Duodenal mucosa (tissue), 2 donors: Measurements from ENCODE around the gene PLEKHA1.

Experiments used
- H3K27ac ChIP-seq: one replicate; pipeline ENCODE4 v1.7.0; 2013; ENCODE audit warnings: low read depth, low read length
- H3K27me3 ChIP-seq, 2 donors: one replicate each; pipeline ENCODE4 v1.7.0; 2013; ENCODE audit warnings: low read length in 2 of 2, control low read depth in 1 of 2; ENCODE audit not compliant: insufficient read depth in 2 of 2, control insufficient read depth in 1 of 2
- H3K36me3 ChIP-seq, 2 donors: one replicate each; pipeline ENCODE4 v1.7.0; 2013; ENCODE audit warnings: low read length in 2 of 2, control low read depth in 1 of 2; ENCODE audit not compliant: insufficient read depth in 2 of 2, control insufficient read depth in 1 of 2
- H3K4me1 ChIP-seq, 2 donors: one replicate each; pipeline ENCODE4 v1.7.0; 2013; ENCODE audit warnings: low read length in 2 of 2, control low read depth in 1 of 2; ENCODE audit not compliant: insufficient read depth in 2 of 2, control insufficient read depth in 1 of 2
- H3K4me3 ChIP-seq, 2 donors: one replicate each; pipeline ENCODE4 v1.7.0; 2013; ENCODE audit warnings: low read length in 2 of 2, low read depth in 1 of 2
- H3K9ac ChIP-seq, 2 donors: one replicate each; pipeline ENCODE4 v1.7.0; 2013; ENCODE audit warnings: low read length in 2 of 2, low read depth in 1 of 2
- H3K9me3 ChIP-seq, 2 donors: one replicate each; pipeline ENCODE4 v1.7.0; 2013; ENCODE audit warnings: low read length in 2 of 2, control low read depth in 1 of 2; ENCODE audit not compliant: control insufficient read depth in 1 of 2

PLEKHA1 gene

GRCh38 chr10:122346326-122346950 is 28.1 kb upstream of the PLEKHA1 start:
- H3K27ac ChIP-seq: no peak overlapping the region

GRCh38 chr10:122347170-122347841 is 27.2 kb upstream of the PLEKHA1 start:
- no peaks in the 10 kb centered on the region for H3K36me3 ChIP-seq
- H3K9ac ChIP-seq: no peak overlapping the region
- H3K9me3 ChIP-seq: no peaks in the 10 kb centered on the region
- H3K4me1 ChIP-seq: peaks cover 28 to 43% of the 10 kb centered on the region in 2 donors
- H3K4me3 ChIP-seq: no peak overlapping the region
- no peak overlapping the region for H3K27ac ChIP-seq
- H3K27me3 ChIP-seq: no peaks in the 10 kb centered on the region

More at GRCh38 chr10:122346326-122346950, 28.1 kb upstream of the PLEKHA1 start:
- no peaks in the 10 kb centered on the region for H3K9me3 ChIP-seq
- H3K4me1 ChIP-seq: peaks cover 28 to 41% of the 10 kb centered on the region in 2 donors
- H3K9ac ChIP-seq: no peak overlapping the region
- no peaks in the 10 kb centered on the region for H3K36me3 ChIP-seq
- no peak overlapping the region for H3K4me3 ChIP-seq
- no peaks in the 10 kb centered on the region for H3K27me3 ChIP-seq

DNA sequence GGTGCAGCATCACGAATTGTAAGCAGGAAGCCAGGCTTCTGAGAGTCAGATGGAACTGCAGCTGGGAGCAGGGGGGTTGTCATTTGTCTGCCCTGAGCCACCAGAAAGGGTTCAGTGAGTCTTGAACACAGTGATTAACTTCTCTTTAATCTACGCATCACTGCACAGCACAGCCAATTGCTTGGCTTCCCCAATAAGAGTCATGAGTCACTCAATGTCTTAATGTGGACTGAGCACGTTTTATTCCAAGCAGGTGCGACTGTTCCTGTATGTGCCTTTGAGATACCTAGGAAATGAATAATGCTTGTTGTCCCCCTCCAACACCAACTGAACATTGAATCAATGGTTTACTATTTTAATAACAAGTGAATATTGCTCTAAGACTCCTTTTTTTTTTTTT is 26.0 kb upstream of the PLEKHA1 start:
- Histone ChIP-seq H3K9ac (no peak overlapping the region), H3K27ac (no peak overlapping the region)

DNA sequence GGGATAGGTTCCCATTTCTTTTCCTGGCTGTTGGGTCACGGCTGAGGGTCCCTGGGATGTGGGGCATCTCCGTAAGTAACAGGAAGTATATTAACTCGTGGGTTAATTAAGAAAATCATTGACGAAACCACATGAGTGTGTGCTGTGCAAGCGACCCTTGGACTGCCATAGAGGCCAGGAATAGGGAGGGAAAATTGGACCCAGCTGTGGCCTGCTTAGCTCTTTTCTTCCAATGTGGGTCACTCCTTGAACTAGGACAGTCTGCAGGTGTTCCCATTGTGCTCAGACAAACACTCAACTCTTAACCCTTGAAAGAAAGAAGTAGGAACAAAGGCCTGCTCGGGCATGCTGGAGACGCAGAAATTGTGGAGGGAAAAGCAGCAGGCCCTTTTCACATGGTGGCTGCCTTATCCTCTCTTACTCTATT is 25.6 kb upstream of the PLEKHA1 start:
- Histone ChIP-seq H3K4me3 (no peak overlapping the region), H3K9me3 (no peaks in the 10 kb centered on the region), H3K9ac (no peak overlapping the region), H3K36me3 (no peaks in the 10 kb centered on the region), H3K27ac (peak overlapping the region; percentile 26), H3K27me3 (no peaks in the 10 kb centered on the region), H3K4me1 (peaks cover 28 to 43% of the 10 kb centered on the region in 2 donors)

More for the DNA sequence above, 26.0 kb upstream of the PLEKHA1 start:
- H3K4me1 ChIP-seq: peaks cover 28 to 43% of the 10 kb centered on the region in 2 donors
- H3K27me3 ChIP-seq: no peaks in the 10 kb centered on the region
- no peaks in the 10 kb centered on the region for H3K36me3 ChIP-seq
- H3K4me3 ChIP-seq: no peak overlapping the region
- H3K9me3 ChIP-seq: no peaks in the 10 kb centered on the region

DNA sequence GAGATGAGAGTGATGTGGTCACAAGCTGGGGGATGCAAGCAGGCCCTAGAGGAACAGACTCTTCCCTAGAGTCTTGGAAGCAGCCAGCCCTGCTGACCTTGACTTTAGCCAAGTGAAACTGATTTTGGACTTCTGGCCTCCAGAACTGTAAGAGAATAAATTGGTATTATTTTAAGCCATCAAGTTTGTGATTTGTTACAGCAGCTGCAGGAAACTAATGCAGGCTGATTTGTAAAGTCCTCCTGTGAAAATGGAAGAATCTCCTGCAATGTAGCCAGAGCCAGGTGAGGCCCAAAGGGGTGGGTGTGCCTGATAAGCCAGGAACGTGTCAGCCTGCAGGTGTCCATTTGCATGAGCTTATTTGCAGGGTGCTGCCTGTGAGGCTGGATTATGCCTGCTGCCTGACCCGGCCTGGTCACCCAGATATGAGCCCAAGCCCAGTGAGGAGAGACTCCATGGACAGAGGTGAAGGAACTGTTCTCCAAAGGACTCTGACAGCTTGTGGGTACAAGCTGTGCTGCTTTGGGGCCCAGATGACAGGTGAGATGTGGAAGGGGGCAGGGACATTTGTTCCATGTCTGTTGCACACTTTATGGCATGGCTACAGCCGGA is 24.6 kb upstream of the PLEKHA1 start:
- H3K27me3 ChIP-seq: no peaks in the 10 kb centered on the region
- H3K36me3 ChIP-seq: no peaks in the 10 kb centered on the region
- no peak overlapping the region for H3K27ac ChIP-seq
- H3K9me3 ChIP-seq: no peaks in the 10 kb centered on the region
- peak overlapping the region in 1 of 2 donors; percentile 6 for H3K4me3 ChIP-seq
- H3K4me1 ChIP-seq: peaks cover 28 to 41% of the 10 kb centered on the region in 2 donors
- H3K9ac ChIP-seq: peak overlapping the region in 1 of 2 donors; percentile 2

GRCh38 chr10:122350893-122351292 is 23.6 kb upstream of the PLEKHA1 start:
- Histone ChIP-seq H3K4me1 (peaks cover 24 to 38% of the 10 kb centered on the region in 2 donors), H3K27ac (peak overlapping the region; percentile 53), H3K9ac (no peak overlapping the region), H3K4me3 (no peak overlapping the region), H3K27me3 (no peaks in the 10 kb centered on the region), H3K36me3 (no peaks in the 10 kb centered on the region), H3K9me3 (no peaks in the 10 kb centered on the region)

- H3K4me1 ChIP-seq: peaks cover 23 to 32% of the 10 kb centered on the region in 2 donors
- no peak overlapping the region for H3K9ac ChIP-seq
- no peak overlapping the region for H3K27ac ChIP-seq
- no peaks in the 10 kb centered on the region for H3K36me3 ChIP-seq
- H3K4me3 ChIP-seq: no peak overlapping the region
- no peaks in the 10 kb centered on the region for H3K27me3 ChIP-seq
- no peaks in the 10 kb centered on the region for H3K9me3 ChIP-seq
Observed at GRCh38 chr10:122352817-122353525, 21.5 kb upstream of the PLEKHA1 start.

- Histone ChIP-seq H3K36me3 (no peaks in the 10 kb centered on the region), H3K4me3 (no peak overlapping the region), H3K27me3 (no peaks in the 10 kb centered on the region), H3K9ac (no peak overlapping the region), H3K9me3 (no peaks in the 10 kb centered on the region), H3K27ac (no peak overlapping the region), H3K4me1 (peaks cover 14 to 22% of the 10 kb centered on the region in 2 donors)
Observed at GRCh38 chr10:122354383-122354782, 20.1 kb upstream of the PLEKHA1 start.

- Histone ChIP-seq H3K9me3 (no peaks in the 10 kb centered on the region), H3K27me3 (no peaks in the 10 kb centered on the region), H3K27ac (no peak overlapping the region), H3K4me3 (no peak overlapping the region), H3K36me3 (no peaks in the 10 kb centered on the region), H3K9ac (no peak overlapping the region), H3K4me1 (no peaks in the 10 kb centered on the region)
Observed at GRCh38 chr10:122357685-122358084, 16.8 kb upstream of the PLEKHA1 start.

- no peaks in the 10 kb centered on the region for H3K27me3 ChIP-seq
- H3K4me3 ChIP-seq: no peak overlapping the region
- H3K9ac ChIP-seq: no peak overlapping the region
- H3K36me3 ChIP-seq: no peaks in the 10 kb centered on the region
- no peaks in the 10 kb centered on the region for H3K4me1 ChIP-seq
- H3K27ac ChIP-seq: no peak overlapping the region
- no peaks in the 10 kb centered on the region for H3K9me3 ChIP-seq
Observed at GRCh38 chr10:122359621-122360020, 14.9 kb upstream of the PLEKHA1 start.
